GM18951 (cell line): ENCODE measurements around the gene FLOT1.

Experiments
- POLR2A ChIP-seq: IDR thresholded peaks from 4 replicates; pipeline ENCODE4 v1.6.1; 2011; ENCODE audit warnings: mild to moderate bottlenecking; ENCODE audit not compliant: insufficient read length, insufficient read depth; ENCODE audit errors: extremely low read depth
- in situ Hi-C: fragments of 300-500 bp; cut with MboI; formaldehyde crosslinking; loops from one replicate; pipeline ENCODE4 v1.12.0; 2022; ENCODE audit warnings: low sequenced_read_pairs, mixed read lengths, inconsistent platforms; ENCODE audit not compliant: unreplicated experiment

Gene FLOT1

GRCh38 chr6:30685157-30686008 lies 57.1 kb downstream of the FLOT1 start:
- in situ Hi-C loops, result no loop called here
- TF ChIP-seq POLR2A, result no peak

GRCh38 chr6:30684386-30685156 lies 57.9 kb downstream of the FLOT1 start:
- in situ Hi-C loops, result no loop called here
- TF ChIP-seq POLR2A, result peak; percentile 13

- TF ChIP-seq POLR2A, result no peak
- in situ Hi-C loops, result no loop called here
Observed at GRCh38 chr6:30683980-30684338, 58.5 kb downstream of the FLOT1 start.

- TF ChIP-seq POLR2A, result no peak
- in situ Hi-C loops, result no loop called here
Observed at GRCh38 chr6:30683183-30683979, 59.1 kb downstream of the FLOT1 start.

GRCh38 chr6:30682143-30683117 lies 60.1 kb downstream of the FLOT1 start:
- in situ Hi-C loops, result no loop called here
- TF ChIP-seq POLR2A, result peak; percentile 75

GRCh38 chr6:30681766-30682142 lies 60.7 kb downstream of the FLOT1 start:
- no peak for TF ChIP-seq POLR2A
- in situ Hi-C loops, result no loop called here

GRCh38 chr6:30679765-30680535 lies 62.5 kb downstream of the FLOT1 start:
- in situ Hi-C loops, result no loop called here
- TF ChIP-seq POLR2A, result no peak

- TF ChIP-seq POLR2A, result no peak
- in situ Hi-C loops, result no loop called here
Observed at GRCh38 chr6:30678964-30679726, 63.3 kb downstream of the FLOT1 start.
